GM12878 (cell line): Measurements from ENCODE around the gene POLG. TPM values are rescaled to one million over a fixed set of nuclear protein-coding genes. Genes with fewer than 3 reads are reported as not detected.

Experiments
- ATAC-seq: fragments of 200-7000 bp; cut with Tn5 transposase; 3 replicates; pipeline ENCODE4 v1.9.1; 2020; ENCODE audit warnings: mild to moderate bottlenecking, moderate library complexity
- BruUV-seq: library from RNA; stranded (reverse); fragments of 400-500 nt; replicated peaks from 2 replicates; lab custom pipeline; 2021; lab: Mats Ljungman, UMichigan
- CTCF ChIA-PET: fragments of 300-600 bp; sonication (Branson Sonifier 250); formaldehyde crosslinking; extraction: SDS; loops from one replicate; lab custom pipeline; 2021; ENCODE audit warnings: inconsistent platforms; lab: Yijun Ruan, JAX
- POLR2A ChIA-PET: fragments of 350-600 bp; formaldehyde crosslinking; extraction: SDS; loops from one replicate; lab custom pipeline; 2021; ENCODE audit warnings: inconsistent platforms; lab: Charles Lee
- RAD21 ChIA-PET: fragments of 300-600 bp; sonication (Branson Sonifier 250); formaldehyde crosslinking; loops from one replicate; lab custom pipeline; 2023; ENCODE audit warnings: antibody characterized with exemption; ENCODE audit not compliant: unreplicated experiment; lab: Charles Lee
- SMC1A ChIA-PET: fragments of 300-600 bp; sonication (Branson Sonifier 250); formaldehyde crosslinking; loops from one replicate; lab custom pipeline; 2023; ENCODE audit not compliant: unreplicated experiment, uncharacterized antibody; lab: Charles Lee
- DNase-seq: peaks from one replicate; pipeline ENCODE4 v3.0.0-alpha.2; 2011; ENCODE audit warnings: low read depth, low spot score
- FAIRE-seq: peaks from 3 replicates; lab custom pipeline; 2011; peaks lifted over from hg19 to GRCh38; lab: Jason Lieb, UNC
- H2AFZ ChIP-seq: 2 replicates; pipeline ENCODE4 v1.6.0; 2011; ENCODE audit warnings: low read depth, low read length, control low read depth; ENCODE audit not compliant: control insufficient read depth
- H3K27ac ChIP-seq: 2 replicates; pipeline ENCODE4 v1.5.1; 2011; ENCODE audit warnings: control low read depth; ENCODE audit not compliant: control insufficient read depth, insufficient read depth
- H3K27me3 ChIP-seq, 2 experiments: replicated peaks in 1 of 2; 2 replicates each; pipeline versions ENCODE4 v1.6.0 to v1.6.1; 2011; ENCODE audit warnings: low read length in 1 of 2; ENCODE audit not compliant: control insufficient read depth in 2 of 2, insufficient read depth in 2 of 2
- H3K36me3 ChIP-seq, 2 experiments: 2 replicates each; pipeline ENCODE4 v1.5.1; 2011; ENCODE audit warnings: low read length in 1 of 2; ENCODE audit not compliant: control insufficient read depth in 2 of 2, insufficient read depth in 2 of 2
- H3K4me1 ChIP-seq: 2 replicates; pipeline ENCODE4 v1.6.1; 2011; ENCODE audit warnings: mild to moderate bottlenecking, low read length, moderate library complexity, mixed read lengths; ENCODE audit not compliant: control insufficient read depth, insufficient read depth
- H3K4me2 ChIP-seq: 2 replicates; pipeline ENCODE4 v1.6.0; 2011; ENCODE audit warnings: control low read depth; ENCODE audit not compliant: control insufficient read depth, insufficient read depth
- H3K4me3 ChIP-seq: fragments of 200-600 bp; sonication (generic); 2 replicates; pipeline ENCODE4 v1.5.1; 2016
- H3K79me2 ChIP-seq: 2 replicates; pipeline ENCODE4 v1.6.0; 2011; ENCODE audit warnings: low read length; ENCODE audit not compliant: control insufficient read depth, insufficient read depth
- H3K9ac ChIP-seq: 2 replicates; pipeline ENCODE4 v1.8.0; 2011; ENCODE audit warnings: low read length, control low read depth, mixed read lengths; ENCODE audit not compliant: control insufficient read depth, insufficient read depth
- H3K9me3 ChIP-seq: replicated peaks from 3 replicates; pipeline ENCODE4 v1.5.1; 2011; ENCODE audit warnings: mild to moderate bottlenecking, low read length; ENCODE audit not compliant: control insufficient read depth, insufficient read depth
- H4K20me1 ChIP-seq: 2 replicates; pipeline ENCODE4 v1.6.0; 2011; ENCODE audit not compliant: control insufficient read depth, insufficient read depth
- CBX5 ChIP-seq: sonication (generic); IDR thresholded peaks from 2 replicates; pipeline ENCODE4 v1.6.1; 2016; ENCODE audit warnings: low read depth, moderate library complexity, mild to moderate bottlenecking, inconsistent platforms
- CEBPB ChIP-seq, 2 experiments: fragments of 150-350 bp in 1 of 2; IDR thresholded peaks; 2 replicates each; pipeline ENCODE4 v1.6.1; 2012 to 2014; ENCODE audit warnings: low read depth in 2 of 2, low read length in 2 of 2, borderline replicate concordance in 1 of 2, inconsistent platforms in 1 of 2
- EED ChIP-seq: sonication (generic); IDR thresholded peaks from 2 replicates; pipeline ENCODE4 v1.6.1; 2016; ENCODE audit warnings: antibody characterized with exemption, low read depth
- ETV6 ChIP-seq, 2 experiments: fragments of 450-650 bp in 1 of 2; IDR thresholded peaks in 1 of 2; conservative IDR thresholded peaks in 1 of 2; 2 replicates each; pipeline ENCODE4 v1.6.1; 2014; ENCODE audit warnings: antibody characterized with exemption in 1 of 2, borderline replicate concordance in 1 of 2, low read depth in 1 of 2, mild to moderate bottlenecking in 1 of 2, moderate library complexity in 1 of 2
- EZH2 ChIP-seq: IDR thresholded peaks from 2 replicates; pipeline ENCODE4 v1.6.1; 2012; ENCODE audit warnings: low read depth, mild to moderate bottlenecking, control low read depth, inconsistent platforms, low read length, borderline replicate concordance; ENCODE audit not compliant: control insufficient read depth
- FOXM1 ChIP-seq: IDR thresholded peaks from 2 replicates; pipeline ENCODE4 v1.6.1; 2012; ENCODE audit warnings: low read depth, mild to moderate bottlenecking, inconsistent platforms, low read length, moderate library complexity
- IKZF2 ChIP-seq, 2 experiments: fragments of 450-650 bp; IDR thresholded peaks; 2 replicates each; pipeline ENCODE4 v1.6.1; 2017; ENCODE audit warnings: mild to moderate bottlenecking in 2 of 2, moderate library complexity in 2 of 2
- MYB ChIP-seq: fragments of 150-350 bp; IDR thresholded peaks from 2 replicates; pipeline ENCODE4 v1.6.1; 2014; ENCODE audit warnings: mild to moderate bottlenecking, low read depth, low read length, borderline replicate concordance
- NRF1 ChIP-seq: conservative IDR thresholded peaks from 2 replicates; pipeline ENCODE4 v1.6.1; 2011; ENCODE audit warnings: mild to moderate bottlenecking, low read depth, low read length, improper control_type of control experiment
- RAD51 ChIP-seq: fragments of 450-650 bp; IDR thresholded peaks from 2 replicates; pipeline ENCODE4 v1.6.1; 2016; ENCODE audit warnings: moderate library complexity, mild to moderate bottlenecking, inconsistent platforms
- RB1 ChIP-seq: fragments of 450-650 bp; formaldehyde crosslinking; IDR thresholded peaks from 2 replicates; pipeline ENCODE4 v1.6.1; 2017; ENCODE audit warnings: mild to moderate bottlenecking, borderline replicate concordance
- RBBP5 ChIP-seq: fragments of 200-600 bp; sonication (generic); conservative IDR thresholded peaks from 2 replicates; pipeline ENCODE4 v1.6.1; 2016
- RELA ChIP-seq: fragments of 450-650 bp; IDR thresholded peaks from 2 replicates; pipeline ENCODE4 v1.8.0; 2014; ENCODE audit warnings: borderline replicate concordance; ENCODE audit not compliant: partially characterized antibody
- SMAD5 ChIP-seq: IDR thresholded peaks from 2 replicates; pipeline ENCODE4 v1.6.1; 2016; ENCODE audit warnings: antibody characterized with exemption, low read depth
- YBX1 ChIP-seq: fragments of 450-650 bp; IDR thresholded peaks from 2 replicates; pipeline ENCODE4 v1.6.1; 2016; ENCODE audit warnings: antibody characterized with exemption
- ZSCAN29 ChIP-seq: fragments of 450-650 bp; IDR thresholded peaks from 2 replicates; pipeline ENCODE4 v1.6.1; 2017; ENCODE audit warnings: mild to moderate bottlenecking, moderate library complexity
- WGBS: methylation state at CpG from one replicate; pipeline ENCODE4 v1.1.6; 2016; ENCODE audit warnings: low lambda C conversion rate; ENCODE audit not compliant: insufficient replicate concordance, insufficient coverage; ENCODE audit errors: missing lambda C conversion rate; 5-methylcytosine and 5-hydroxymethylcytosine counted together
- in situ Hi-C: fragments of 300-500 bp; cut with MboI; formaldehyde crosslinking; loops from 9 replicates; pipeline ENCODE4 v1.14.3; 2018; ENCODE audit warnings: mixed read lengths
- intact Hi-C: fragments of 100-400 bp; cut with micrococcal nuclease; formaldehyde crosslinking; loops from one replicate; pipeline ENCODE4 v1.14.2; 2022; ENCODE audit not compliant: unreplicated experiment
- polyA plus RNA-seq, 11 experiments: library from polyadenylated mRNA; depleted of rRNA in 4 of 11; unstranded in 6 of 11; stranded (reverse) in 5 of 11; fragments of >200 nt; fragmentation: Nextera tagmentation in 4 of 11; fragmentation: Illumina TruSeq in 1 of 11; extraction: Ambion mirVana in 4 of 11; extraction: Trizol in 1 of 11; gene quantifications; 1 replicate in 1 of 11; 2 replicates in 10 of 11; pipeline versions ENCODE4 v1.2.1 to v1.2.3, GENCODE V29; 2011 to 2016; ENCODE audit warnings: inconsistent platforms in 2 of 11, missing spikeins in 2 of 11, low read depth in 1 of 11
- total RNA-seq, 4 experiments: library from RNA; depleted of rRNA in 3 of 4; stranded (reverse); fragments of >200 nt in 3 of 4; fragmentation: Illumina TruSeq in 1 of 4; extraction: Trizol in 1 of 4; gene quantifications; 2 replicates each; pipeline versions ENCODE4 v1.2.1 to v1.2.3, GENCODE V29; 2013 to 2021
- TF ChIP-seq, protein P1 (sequence below): fragments of 450-650 bp; IDR thresholded peaks from 2 replicates; pipeline ENCODE4 v1.6.1; 2017; ENCODE audit warnings: mild to moderate bottlenecking, moderate library complexity
- TF ChIP-seq, protein P2 (sequence below): IDR thresholded peaks from 2 replicates; pipeline ENCODE4 v1.6.1; 2012; ENCODE audit warnings: low read depth, low read length, improper control_type of control experiment
- TF ChIP-seq, protein P3 (sequence below): IDR thresholded peaks from 2 replicates; pipeline ENCODE4 v1.6.1; 2012; ENCODE audit warnings: low read depth, low read length, improper control_type of control experiment

Gene POLG
- total and polyA plus RNA-seq, 10 of the 15 experiments (the other 5 are each of a cell fraction or from before 2014, with no cell fraction given), result 14.8 to 71.1 (median 33.0) TPM

DNA sequence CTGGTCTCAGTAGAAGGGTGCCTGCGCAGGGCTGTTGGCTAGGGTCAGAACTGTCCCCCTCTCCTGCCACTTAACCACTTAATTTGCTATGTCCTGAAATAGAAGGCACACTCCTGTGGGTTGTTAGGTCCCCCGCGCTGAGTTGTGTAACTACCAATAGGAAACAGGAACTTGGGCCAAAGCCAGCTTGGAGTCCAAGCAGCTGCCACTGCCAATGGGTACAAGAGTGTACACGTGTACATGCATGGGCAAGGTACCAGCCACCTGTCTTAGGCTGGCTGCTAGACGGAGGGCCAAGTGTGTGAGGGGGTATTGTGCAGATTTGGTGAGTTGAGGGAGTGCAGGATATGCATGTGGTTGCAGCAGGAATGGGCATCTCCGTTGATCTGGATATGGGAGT, 29.7 kb upstream of the POLG start:
- no peak for ATAC-seq
- no peaks in the 10 kb centered on the region for H3K4me1 ChIP-seq
- TF ChIP-seq FOXM1 (no peak), YBX1 (no peak), CBX5 (no peak), RB1 (no peak), ZSCAN29 (no peak), SMAD5 (no peak), MYB (no peak), RBBP5 (no peak), NRF1 (no peak), EED (no peak), EZH2 (no peak), ETV6 (conservative IDR thresholded peaks at IDR 0.05 in 1 of 2, IDR thresholded peaks at IDR 0.05 in 1 of 2; ENCODE audit: borderline replicate concordance in 1 of 2, low read depth in 1 of 2) (no peak), RAD51 (no peak), IKZF2 (IDR thresholded peaks at IDR 0.05) (no peak), CEBPB (IDR thresholded peaks at IDR 0.05; ENCODE audit: borderline replicate concordance in 1 of 2, low read depth in 2 of 2, low read length in 2 of 2) (no peak), RELA (no peak)
- TF ChIP-seq, protein P1, sequence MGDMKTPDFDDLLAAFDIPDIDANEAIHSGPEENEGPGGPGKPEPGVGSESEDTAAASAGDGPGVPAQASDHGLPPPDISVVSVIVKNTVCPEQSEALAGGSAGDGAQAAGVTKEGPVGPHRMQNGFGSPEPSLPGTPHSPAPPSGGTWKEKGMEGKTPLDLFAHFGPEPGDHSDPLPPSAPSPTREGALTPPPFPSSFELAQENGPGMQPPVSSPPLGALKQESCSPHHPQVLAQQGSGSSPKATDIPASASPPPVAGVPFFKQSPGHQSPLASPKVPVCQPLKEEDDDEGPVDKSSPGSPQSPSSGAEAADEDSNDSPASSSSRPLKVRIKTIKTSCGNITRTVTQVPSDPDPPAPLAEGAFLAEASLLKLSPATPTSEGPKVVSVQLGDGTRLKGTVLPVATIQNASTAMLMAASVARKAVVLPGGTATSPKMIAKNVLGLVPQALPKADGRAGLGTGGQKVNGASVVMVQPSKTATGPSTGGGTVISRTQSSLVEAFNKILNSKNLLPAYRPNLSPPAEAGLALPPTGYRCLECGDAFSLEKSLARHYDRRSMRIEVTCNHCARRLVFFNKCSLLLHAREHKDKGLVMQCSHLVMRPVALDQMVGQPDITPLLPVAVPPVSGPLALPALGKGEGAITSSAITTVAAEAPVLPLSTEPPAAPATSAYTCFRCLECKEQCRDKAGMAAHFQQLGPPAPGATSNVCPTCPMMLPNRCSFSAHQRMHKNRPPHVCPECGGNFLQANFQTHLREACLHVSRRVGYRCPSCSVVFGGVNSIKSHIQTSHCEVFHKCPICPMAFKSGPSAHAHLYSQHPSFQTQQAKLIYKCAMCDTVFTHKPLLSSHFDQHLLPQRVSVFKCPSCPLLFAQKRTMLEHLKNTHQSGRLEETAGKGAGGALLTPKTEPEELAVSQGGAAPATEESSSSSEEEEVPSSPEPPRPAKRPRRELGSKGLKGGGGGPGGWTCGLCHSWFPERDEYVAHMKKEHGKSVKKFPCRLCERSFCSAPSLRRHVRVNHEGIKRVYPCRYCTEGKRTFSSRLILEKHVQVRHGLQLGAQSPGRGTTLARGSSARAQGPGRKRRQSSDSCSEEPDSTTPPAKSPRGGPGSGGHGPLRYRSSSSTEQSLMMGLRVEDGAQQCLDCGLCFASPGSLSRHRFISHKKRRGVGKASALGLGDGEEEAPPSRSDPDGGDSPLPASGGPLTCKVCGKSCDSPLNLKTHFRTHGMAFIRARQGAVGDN, result no peak
- TF ChIP-seq, protein P2, sequence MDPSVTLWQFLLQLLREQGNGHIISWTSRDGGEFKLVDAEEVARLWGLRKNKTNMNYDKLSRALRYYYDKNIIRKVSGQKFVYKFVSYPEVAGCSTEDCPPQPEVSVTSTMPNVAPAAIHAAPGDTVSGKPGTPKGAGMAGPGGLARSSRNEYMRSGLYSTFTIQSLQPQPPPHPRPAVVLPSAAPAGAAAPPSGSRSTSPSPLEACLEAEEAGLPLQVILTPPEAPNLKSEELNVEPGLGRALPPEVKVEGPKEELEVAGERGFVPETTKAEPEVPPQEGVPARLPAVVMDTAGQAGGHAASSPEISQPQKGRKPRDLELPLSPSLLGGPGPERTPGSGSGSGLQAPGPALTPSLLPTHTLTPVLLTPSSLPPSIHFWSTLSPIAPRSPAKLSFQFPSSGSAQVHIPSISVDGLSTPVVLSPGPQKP, result no peak
- TF ChIP-seq, protein P3, sequence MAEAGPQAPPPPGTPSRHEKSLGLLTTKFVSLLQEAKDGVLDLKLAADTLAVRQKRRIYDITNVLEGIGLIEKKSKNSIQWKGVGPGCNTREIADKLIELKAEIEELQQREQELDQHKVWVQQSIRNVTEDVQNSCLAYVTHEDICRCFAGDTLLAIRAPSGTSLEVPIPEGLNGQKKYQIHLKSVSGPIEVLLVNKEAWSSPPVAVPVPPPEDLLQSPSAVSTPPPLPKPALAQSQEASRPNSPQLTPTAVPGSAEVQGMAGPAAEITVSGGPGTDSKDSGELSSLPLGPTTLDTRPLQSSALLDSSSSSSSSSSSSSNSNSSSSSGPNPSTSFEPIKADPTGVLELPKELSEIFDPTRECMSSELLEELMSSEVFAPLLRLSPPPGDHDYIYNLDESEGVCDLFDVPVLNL, result no peak
- no peak overlapping the region for H3K4me3 ChIP-seq
- peaks cover 27 to 32% of the 10 kb centered on the region in 2 experiments for H3K27me3 ChIP-seq
- H2AFZ ChIP-seq, result no peak overlapping the region
- H4K20me1 ChIP-seq, result no peaks in the 10 kb centered on the region
- ChIA-PET SMC1A (no interaction called here), RAD21 (no interaction called here), CTCF (interaction anchor here (0.6 to 1.7 kb wide), 2 partner anchors 66 to 1475 kb away, joined by 3 to 5 read pairs; no protein-coding TSS in a partner anchor), POLR2A (interaction anchor here (0.5 kb wide), 1 partner anchor 158 kb away, joined by 8 read pairs; no protein-coding TSS in a partner anchor)
- intact Hi-C loops, result no loop called here
- no peak overlapping the region for H3K27ac ChIP-seq
- no peak for DNase-seq
- 2% methylated on average over 6 of the region's 6 CpGs for WGBS
- H3K4me2 ChIP-seq, result no peak overlapping the region
- no peak overlapping the region for H3K9ac ChIP-seq
- no peak for FAIRE-seq
- in situ Hi-C loops, result loop anchor here (5.0 kb wide), 1 partner anchor 68 kb away; no protein-coding TSS in a partner anchor
- no TSS peak for BruUV-seq
- H3K36me3 ChIP-seq, result no peaks in the 10 kb centered on the region
- no peaks in the 10 kb centered on the region for H3K9me3 ChIP-seq
- no peaks in the 10 kb centered on the region for H3K79me2 ChIP-seq
